Activated T-cell treated with anti-CD3 and anti-CD28 coated beads for 1 hour (primary cell): Measurements from ENCODE around the gene GRK6.

Experiments used
- DNase-seq: peaks from one replicate; pipeline ENCODE4 v3.0.0-alpha.2; 2020; ENCODE audit warnings: low read depth

Gene GRK6

DNA sequence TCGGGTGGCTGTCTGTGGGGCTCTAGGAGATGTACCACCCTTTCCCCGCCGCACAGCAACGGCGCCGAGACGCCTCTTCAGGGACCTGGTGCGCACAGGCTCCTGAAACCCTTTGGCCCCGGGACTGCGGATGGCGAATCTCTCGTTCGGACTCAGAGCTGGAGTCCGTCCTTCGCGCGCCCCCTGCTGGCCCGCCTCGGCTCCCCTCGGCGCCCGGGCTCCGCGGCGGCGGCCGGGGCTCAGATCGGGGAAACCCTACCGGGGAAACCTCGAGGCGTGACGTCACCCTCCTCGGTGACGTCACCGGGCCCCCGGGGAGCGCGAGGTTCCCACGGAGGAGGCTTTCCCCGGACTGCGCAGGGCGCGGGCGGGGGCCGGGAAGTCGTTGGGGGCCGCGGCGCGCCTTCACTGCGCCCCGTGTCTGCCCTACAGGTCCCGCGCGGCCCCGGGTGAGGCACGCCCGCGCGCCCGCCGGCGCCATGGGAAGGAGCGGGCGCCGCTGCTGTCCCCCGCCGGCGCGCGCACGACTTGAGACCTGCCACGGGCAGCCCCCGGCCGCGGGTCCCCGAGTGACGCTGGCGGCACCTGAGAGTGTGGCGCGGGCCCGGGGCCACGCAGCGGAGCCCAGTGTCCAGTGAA, 28.0 kb downstream of the GRK6 start:
- DNase-seq, result peak; percentile 92

DNA sequence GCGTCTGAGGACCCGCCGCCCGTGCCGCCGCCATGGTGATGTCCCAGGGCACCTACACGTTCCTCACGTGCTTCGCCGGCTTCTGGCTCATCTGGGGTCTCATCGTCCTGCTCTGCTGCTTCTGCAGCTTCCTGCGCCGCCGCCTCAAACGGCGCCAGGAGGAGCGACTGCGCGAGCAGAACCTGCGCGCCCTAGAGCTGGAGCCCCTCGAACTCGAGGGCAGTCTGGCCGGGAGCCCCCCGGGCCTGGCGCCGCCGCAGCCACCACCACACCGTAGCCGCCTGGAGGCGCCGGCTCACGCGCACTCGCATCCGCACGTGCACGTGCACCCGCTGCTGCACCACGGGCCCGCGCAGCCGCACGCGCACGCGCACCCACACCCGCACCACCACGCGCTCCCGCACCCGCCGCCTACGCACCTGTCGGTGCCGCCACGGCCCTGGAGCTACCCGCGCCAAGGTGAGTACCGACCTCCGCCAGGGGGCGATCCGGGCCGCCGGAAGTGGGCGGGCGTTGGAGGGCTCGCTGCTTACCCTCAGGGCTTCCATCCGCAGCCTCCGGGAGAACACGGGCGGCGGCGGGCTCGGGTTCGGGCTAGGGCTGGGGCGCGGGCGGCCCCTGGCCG, 28.7 kb downstream of the GRK6 start:
- DNase-seq, result peak; percentile 90

DNA sequence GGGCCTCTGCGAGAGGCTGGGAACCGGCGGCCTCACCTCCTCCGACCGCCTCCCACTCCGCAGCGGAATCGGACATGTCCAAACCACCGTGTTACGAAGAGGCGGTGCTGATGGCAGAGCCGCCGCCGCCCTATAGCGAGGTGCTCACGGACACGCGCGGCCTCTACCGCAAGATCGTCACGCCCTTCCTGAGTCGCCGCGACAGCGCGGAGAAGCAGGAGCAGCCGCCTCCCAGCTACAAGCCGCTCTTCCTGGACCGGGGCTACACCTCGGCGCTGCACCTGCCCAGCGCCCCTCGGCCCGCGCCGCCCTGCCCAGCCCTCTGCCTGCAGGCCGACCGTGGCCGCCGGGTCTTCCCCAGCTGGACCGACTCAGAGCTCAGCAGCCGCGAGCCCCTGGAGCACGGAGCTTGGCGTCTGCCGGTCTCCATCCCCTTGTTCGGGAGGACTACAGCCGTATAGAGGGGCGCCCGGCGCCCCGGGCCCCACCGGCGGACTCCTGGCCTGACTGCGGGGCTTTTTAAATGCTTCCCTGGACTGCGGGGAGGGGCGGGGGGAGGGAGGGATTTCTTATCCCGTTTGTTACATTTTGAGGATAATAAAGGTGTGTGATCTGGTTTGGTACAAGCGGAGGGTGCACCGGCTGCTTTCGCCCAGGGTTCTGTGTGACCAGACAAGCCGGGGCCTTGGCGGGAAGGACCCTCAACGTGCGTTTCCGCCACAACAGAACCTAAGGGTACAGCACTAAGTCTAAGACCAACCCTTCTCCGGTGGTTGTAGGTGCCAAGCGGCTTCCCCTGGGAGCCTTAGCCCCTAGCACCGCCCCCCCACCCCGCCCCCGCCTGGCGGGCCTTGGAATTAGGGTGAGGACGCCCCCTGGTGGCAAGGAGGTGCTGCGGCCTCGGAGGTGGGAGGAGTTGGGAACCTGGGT, 29.4 kb downstream of the GRK6 start:
- peak; percentile 99 for DNase-seq

- DNase-seq, result no peak
Measured at GRCh38 chr5:177456591-177456964, 30.1 kb downstream of the GRK6 start.

- no peak for DNase-seq
Measured at GRCh38 chr5:177456976-177457851, 30.7 kb downstream of the GRK6 start.

DNA sequence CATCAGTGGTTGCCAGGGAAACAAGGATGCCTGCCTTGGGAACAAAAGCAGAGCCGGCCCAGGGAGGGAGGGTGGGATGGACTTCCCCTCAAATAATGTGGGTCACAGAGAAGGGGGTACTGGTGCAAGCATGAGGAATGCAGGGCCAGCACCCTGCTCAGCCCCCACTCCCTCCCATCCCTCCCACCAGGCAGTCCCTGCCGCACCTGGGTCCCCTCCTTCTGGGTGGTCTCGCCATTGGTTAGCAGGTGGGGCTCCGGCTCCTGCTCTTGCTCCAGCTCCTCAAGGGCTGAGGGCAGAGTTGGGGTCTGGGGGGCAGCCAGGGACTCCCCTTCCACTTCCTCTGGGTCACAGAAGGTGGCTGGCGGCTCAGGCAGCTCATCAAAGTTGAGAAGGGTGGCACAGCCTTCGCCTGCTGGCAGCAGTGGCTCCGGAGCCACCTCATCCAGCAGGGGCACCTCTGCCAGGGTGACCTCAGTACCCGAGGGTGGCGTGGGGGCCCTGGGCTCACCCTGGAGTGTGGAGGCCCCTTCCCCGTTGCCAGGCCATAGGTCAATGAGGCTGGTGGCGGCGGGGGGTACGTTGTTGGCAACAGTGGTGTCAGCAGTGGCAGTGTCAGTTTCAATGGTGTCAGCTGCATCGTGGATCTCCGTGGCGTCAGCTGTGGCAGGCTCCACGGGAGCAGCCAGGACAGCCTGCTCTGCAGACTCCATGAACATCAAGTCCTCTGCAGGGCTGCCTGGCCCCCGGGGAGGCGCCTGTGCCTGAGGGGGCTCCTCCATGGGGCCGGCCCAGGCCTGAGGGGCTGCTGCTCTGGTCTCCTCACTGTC, 31.6 kb downstream of the GRK6 start:
- DNase-seq, result no peak

DNA sequence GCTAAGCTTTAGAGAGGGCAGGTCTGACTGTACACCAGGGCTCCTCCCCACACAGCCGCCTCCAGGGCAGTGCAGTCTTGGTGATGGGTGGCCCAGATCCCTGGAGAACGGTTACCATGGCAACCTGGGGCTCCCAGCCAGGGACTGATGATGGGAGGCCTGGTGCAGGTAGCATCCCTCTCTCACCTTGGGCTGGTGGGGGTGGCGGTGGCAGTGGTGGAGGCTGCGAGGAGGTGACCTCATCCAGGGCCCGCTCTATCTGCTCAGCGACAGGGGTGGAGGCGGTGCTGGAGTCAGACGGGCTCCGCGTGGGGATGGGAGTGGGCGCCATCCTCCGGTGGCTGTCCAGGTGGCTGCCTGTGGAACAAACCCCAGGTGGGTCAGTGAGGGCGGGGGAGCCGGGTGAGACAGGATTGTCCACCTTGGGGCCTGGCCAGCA, 32.5 kb downstream of the GRK6 start:
- DNase-seq, result no peak

DNA sequence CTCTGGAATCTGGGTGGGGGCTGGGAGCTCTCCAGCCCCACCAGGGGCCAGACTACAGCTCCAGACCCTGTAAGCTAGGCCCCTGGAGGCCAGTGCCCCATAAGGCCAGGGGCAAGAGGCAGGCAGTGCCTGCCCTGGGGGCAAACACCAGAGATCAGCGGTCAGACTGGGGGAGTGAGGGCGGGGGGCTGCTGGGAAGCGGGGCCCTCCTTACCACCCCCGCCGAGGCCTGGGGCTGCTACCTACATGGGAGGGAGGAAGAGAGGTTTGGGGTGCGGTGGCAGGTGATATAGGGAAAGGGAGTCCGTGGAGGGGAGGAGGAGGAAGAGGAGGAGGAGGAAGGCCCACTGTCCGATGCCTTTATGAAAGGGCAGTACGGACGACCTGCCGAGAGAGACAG, 32.9 kb downstream of the GRK6 start:
- DNase-seq, result no peak

DNA sequence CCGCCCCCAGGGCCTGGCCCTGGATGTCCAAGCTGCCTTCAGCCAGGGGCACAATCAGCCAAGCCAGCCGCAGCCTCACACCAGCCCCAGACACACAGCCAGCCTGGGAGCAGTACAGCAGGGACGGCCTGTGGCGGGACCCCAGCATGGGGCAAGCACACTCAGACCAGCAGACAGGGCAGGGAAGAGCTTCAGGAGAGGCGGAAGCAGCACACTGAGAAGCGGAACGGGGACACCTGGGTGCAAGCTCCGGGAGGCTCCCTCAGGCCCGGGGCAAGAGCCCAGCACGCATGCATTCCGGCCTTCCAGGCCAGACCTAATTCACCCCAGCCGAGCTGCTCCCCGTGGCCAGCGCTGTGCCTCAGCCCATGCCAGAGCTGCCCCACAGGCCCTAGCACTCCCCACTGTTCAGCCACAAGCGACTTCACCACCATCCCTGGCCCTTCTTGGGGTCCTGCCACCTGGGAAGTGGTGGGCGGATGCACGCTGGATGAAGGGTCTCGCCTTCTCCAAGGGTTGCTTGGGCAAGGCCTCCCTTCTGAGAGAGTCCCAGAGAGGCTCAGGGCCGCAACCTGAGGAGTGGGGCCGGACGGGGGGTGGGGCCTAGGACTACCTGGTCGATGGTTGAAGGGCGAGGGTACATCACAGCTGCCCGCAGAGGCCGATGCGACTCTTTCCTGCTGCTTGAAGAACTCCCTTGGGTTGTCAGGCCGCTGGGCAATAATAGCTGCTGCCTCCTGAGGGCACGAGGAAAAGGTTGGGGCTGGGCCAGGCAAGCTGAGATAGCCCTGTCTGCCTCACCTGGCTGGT, 33.5 kb downstream of the GRK6 start:
- no peak for DNase-seq

GRCh38 chr5:177462021-177462670, 35.7 kb downstream of the GRK6 start:
- DNase-seq, result no peak

- no peak for DNase-seq
Measured at GRCh38 chr5:177465044-177465443, 38.6 kb downstream of the GRK6 start.

DNA sequence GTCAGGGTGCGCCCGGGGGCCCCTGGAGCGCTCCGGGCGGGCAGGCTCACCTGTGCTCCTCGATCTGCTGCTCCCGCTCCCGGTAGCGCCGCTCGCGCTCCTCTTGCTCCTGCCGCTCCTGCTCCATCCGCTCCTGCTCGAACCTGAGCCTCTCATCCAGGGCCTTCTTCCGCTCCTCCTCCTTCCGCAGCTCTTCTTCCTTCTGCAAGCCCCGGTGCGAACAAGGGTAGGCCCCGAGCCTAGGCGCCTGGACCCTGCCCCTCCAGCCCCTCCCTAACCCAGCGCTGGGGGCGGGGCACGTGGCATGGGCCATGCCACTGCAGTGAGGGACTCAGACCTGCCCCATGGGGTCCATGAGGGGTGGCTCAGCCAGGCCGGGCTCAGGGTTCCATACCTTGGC, 40.4 kb downstream of the GRK6 start:
- DNase-seq, result no peak

DNA sequence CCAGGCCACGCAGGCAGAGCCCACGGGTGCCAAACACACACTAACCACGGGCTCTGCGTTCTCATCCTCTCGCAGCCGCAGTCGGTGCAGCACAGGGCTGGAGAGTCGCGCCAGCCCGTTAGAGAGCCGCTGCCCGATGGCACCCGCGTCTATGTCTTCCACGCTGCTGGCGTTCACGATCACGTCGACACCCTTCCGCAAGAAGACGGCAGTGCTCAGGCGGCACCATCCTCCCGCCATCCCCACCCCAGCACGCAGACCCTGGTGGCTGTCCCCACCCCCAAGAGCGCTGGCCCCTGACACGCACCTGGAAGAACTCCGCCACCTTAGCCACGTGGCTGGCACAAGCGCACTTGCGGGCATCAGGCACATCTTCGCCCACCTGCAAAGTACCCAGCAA, 41.0 kb downstream of the GRK6 start:
- DNase-seq, result no peak

- DNase-seq, result no peak
Measured at GRCh38 chr5:177468329-177468684, 41.8 kb downstream of the GRK6 start.

GRCh38 chr5:177468685-177469628, 42.5 kb downstream of the GRK6 start:
- no peak for DNase-seq

DNA sequence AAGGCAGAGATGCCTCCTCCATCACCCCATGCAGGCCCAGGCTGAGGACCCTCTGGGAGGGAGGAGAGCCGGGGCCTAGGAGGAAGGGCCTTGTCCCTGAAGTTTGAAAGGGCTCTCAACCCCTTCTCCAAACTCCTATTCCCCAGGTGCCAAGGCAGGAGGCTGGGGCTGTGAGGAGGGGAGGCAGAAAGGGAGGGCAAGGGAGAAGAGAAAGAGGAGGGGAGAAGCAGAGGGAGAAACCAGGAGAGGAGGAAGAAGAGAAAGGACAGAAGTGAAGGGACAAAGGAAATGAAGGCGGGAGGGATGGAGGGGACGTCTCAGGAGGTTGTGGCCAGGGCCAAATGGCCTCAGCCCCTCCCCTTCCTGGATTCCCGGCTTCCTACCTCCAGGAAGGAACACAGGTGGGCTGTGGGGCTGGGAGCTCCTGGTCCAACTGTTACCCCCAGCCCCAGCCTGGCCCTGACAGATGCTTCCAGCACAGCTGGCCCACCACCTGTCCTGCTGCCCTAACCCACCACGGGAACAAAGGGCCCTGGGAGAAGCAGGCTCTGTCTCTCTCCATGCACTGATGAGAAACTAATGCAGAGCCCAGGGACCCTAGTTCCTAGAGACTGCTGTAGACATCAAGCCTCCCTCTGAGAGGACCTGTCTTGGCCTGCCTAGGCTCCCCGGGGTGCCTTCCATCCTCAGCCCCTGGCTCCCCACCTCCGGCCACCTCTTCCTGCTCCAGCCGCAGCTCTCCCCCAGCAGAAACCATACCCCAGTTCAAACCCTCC, 43.5 kb downstream of the GRK6 start:
- no peak for DNase-seq

- DNase-seq, result no peak
Measured at GRCh38 chr5:177470759-177471536, 44.5 kb downstream of the GRK6 start.
